ENCODE data around the gene NOB1. TPM values are rescaled to one million over a fixed set of nuclear protein-coding genes. Genes with fewer than 3 reads are reported as not detected.
A peak's percentile ranks its signal among the peaks of the same experiment; 100 is the strongest.

The NOB1 gene
- total and polyA plus RNA-seq, 9 of the 15 experiments (the other 6 are each of a cell fraction or from before 2014, with no cell fraction given): 42.4 to 148 (median 116) TPM

- TF ChIP-seq REST (IDR thresholded peaks at IDR 0.05; ENCODE audit: borderline replicate concordance) (peak; percentile 87), REST (CRISPR knock-in tag; IDR thresholded peaks at IDR 0.05; ENCODE audit: low read depth) (no peak), SNIP1 (IDR thresholded peaks at IDR 0.05; ENCODE audit: low read depth) (no peak), ESRRA (IDR thresholded peaks at IDR 0.05; ENCODE audit: borderline replicate concordance, low read depth) (0 out of 2 replicates have a peak, but pooled peaks have one; percentile 14), SMC3 (conservative IDR thresholded peaks at IDR 0.05; ENCODE audit: insufficient read depth, low read depth, low read length) (peak; percentile 93), CHD7 (IDR thresholded peaks at IDR 0.05; ENCODE audit: low read depth, low read length) (no peak)
Measured at GRCh38 chr16:69796285-69797118, 41.8 kb upstream of the NOB1 start (continued).

All from K562 (cell line).